DOHH2 (cell line): Measurements from ENCODE around the gene ARNT2.

ENCODE experiments used
- H3F3A ChIP-seq: fragments of 200-600 bp; sonication (generic), shearing (Covaris generic); 2 replicates; pipeline ENCODE4 v1.6.0; 2016; ENCODE audit warnings: antibody characterized with exemption, mild to moderate bottlenecking; ENCODE audit not compliant: control insufficient read depth, insufficient read depth
- H3K27ac ChIP-seq: fragments of 200-600 bp; sonication (generic); 2 replicates; pipeline ENCODE4 v1.5.1; 2014; ENCODE audit warnings: low read depth, mild to moderate bottlenecking, low read length, moderate library complexity
- H3K27me3 ChIP-seq: fragments of 200-600 bp; sonication (generic); 2 replicates; pipeline ENCODE4 v1.6.1; 2014; ENCODE audit warnings: mild to moderate bottlenecking, low read length, mixed read lengths; ENCODE audit not compliant: control insufficient read depth
- H3K36me3 ChIP-seq: fragments of 200-600 bp; sonication (generic); 2 replicates; pipeline ENCODE4 v1.6.1; 2014; ENCODE audit warnings: mild to moderate bottlenecking, low read length, moderate library complexity, mixed read lengths; ENCODE audit not compliant: control insufficient read depth
- H3K4me1 ChIP-seq: fragments of 200-600 bp; sonication (generic); 2 replicates; pipeline ENCODE4 v1.6.1; 2014; ENCODE audit warnings: mild to moderate bottlenecking, low read length, mixed read lengths; ENCODE audit not compliant: control insufficient read depth
- H3K4me2 ChIP-seq: fragments of 200-600 bp; sonication (generic); 2 replicates; pipeline ENCODE4 v1.6.0; 2014; ENCODE audit warnings: mild to moderate bottlenecking, low read length, moderate library complexity
- H3K4me3 ChIP-seq: fragments of 200-600 bp; sonication (generic); 2 replicates; pipeline ENCODE4 v1.5.1; 2014; ENCODE audit warnings: mild to moderate bottlenecking, low read length, mixed read lengths
- H3K79me2 ChIP-seq: fragments of 200-600 bp; sonication (generic); 2 replicates; pipeline ENCODE4 v1.6.1; 2014; ENCODE audit warnings: mild to moderate bottlenecking, low read length, mixed read lengths; ENCODE audit not compliant: control insufficient read depth
- H3K9me2 ChIP-seq: fragments of 200-600 bp; sonication (generic); replicated peaks from 2 replicates; pipeline ENCODE4 v1.6.1; 2014; ENCODE audit warnings: mild to moderate bottlenecking, low read length, mixed read lengths; ENCODE audit not compliant: control insufficient read depth
- H3K9me3 ChIP-seq: fragments of 200-600 bp; sonication (generic); 2 replicates; pipeline ENCODE4 v1.6.1; 2014; ENCODE audit warnings: antibody characterized with exemption, low read length, mixed read lengths; ENCODE audit not compliant: control insufficient read depth, insufficient read depth
- H4K20me1 ChIP-seq: fragments of 200-600 bp; sonication (generic); 2 replicates; pipeline ENCODE4 v1.6.0; 2014; ENCODE audit warnings: low read depth, mild to moderate bottlenecking, antibody characterized with exemption, low read length, moderate library complexity; ENCODE audit not compliant: control insufficient read depth, insufficient read depth
- EZH2phosphoT487 ChIP-seq: fragments of 200-600 bp; sonication (generic); IDR thresholded peaks from 2 replicates; pipeline ENCODE4 v1.6.1; 2017; ENCODE audit warnings: borderline replicate concordance, mild to moderate bottlenecking, antibody characterized with exemption, low read length, moderate library complexity, mixed read lengths
- TF ChIP-seq, protein P1 (sequence below): fragments of 200-600 bp; sonication (generic); IDR thresholded peaks from one replicate; pipeline ENCODE4 v1.5.1; 2014; ENCODE audit warnings: antibody characterized with exemption, mild to moderate bottlenecking, low read depth, low read length; ENCODE audit not compliant: poor library complexity, severe bottlenecking

Gene ARNT2

DNA sequence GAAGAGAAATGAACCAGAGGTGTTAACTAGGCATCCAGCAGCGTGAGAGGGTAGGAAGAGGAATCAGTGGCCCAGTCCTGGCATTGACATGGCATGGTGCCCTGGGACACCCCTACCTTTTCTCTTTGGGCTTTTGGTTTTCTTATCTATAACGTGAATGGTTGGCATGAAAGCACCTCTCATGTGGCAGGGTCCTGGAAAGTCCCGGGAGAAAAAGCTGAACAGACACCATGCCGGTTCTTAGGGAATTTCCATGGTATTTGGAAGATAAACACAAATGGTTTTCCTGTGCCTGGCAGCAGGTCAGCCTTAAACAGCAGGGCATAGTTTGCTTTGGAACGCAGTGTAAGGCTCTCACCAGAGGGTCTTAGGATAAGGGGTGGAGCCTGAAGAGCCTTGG lies 15.4 kb downstream of the ARNT2 start:
- H3K4me1 ChIP-seq, result no peaks in the 10 kb centered on the region
- 0 out of 2 replicates have a peak, but pooled peaks cover 3% of the 10 kb centered on the region for H3K27me3 ChIP-seq
- no peaks in the 10 kb centered on the region for H3K9me3 ChIP-seq
- H4K20me1 ChIP-seq, result no peaks in the 10 kb centered on the region
- no peaks in the 10 kb centered on the region for H3K9me2 ChIP-seq
- TF ChIP-seq, protein P1, sequence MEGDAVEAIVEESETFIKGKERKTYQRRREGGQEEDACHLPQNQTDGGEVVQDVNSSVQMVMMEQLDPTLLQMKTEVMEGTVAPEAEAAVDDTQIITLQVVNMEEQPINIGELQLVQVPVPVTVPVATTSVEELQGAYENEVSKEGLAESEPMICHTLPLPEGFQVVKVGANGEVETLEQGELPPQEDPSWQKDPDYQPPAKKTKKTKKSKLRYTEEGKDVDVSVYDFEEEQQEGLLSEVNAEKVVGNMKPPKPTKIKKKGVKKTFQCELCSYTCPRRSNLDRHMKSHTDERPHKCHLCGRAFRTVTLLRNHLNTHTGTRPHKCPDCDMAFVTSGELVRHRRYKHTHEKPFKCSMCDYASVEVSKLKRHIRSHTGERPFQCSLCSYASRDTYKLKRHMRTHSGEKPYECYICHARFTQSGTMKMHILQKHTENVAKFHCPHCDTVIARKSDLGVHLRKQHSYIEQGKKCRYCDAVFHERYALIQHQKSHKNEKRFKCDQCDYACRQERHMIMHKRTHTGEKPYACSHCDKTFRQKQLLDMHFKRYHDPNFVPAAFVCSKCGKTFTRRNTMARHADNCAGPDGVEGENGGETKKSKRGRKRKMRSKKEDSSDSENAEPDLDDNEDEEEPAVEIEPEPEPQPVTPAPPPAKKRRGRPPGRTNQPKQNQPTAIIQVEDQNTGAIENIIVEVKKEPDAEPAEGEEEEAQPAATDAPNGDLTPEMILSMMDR, result no peak
- no peak for TF ChIP-seq EZH2phosphoT487
- H3F3A ChIP-seq, result no peaks in the 10 kb centered on the region
- H3K27ac ChIP-seq, result no peak overlapping the region
- H3K36me3 ChIP-seq, result no peaks in the 10 kb centered on the region
- H3K79me2 ChIP-seq, result no peaks in the 10 kb centered on the region
- no peak overlapping the region for H3K4me3 ChIP-seq
- no peak overlapping the region for H3K4me2 ChIP-seq

DNA sequence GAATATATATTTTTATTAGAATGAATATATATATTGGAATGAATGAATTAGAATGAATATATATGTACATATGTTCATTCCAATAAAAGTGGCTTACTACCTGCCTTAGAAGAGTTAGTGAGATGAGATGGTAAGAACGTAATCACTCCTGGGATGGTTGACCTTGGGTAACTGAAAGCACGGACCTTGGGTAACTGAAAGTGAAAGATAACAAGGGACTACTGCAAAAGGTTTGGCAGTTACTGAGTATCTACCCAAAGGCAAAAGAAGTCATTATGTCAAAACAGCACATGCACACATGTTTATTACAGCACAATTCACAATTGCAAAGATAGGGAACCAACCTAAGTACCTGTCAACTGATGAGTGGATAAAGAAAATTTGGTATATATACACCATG lies 16.5 kb downstream of the ARNT2 start:
- no peaks in the 10 kb centered on the region for H3K9me2 ChIP-seq
- no peak overlapping the region for H3K27ac ChIP-seq
- TF ChIP-seq, protein P1, result no peak
- TF ChIP-seq EZH2phosphoT487, result no peak

DNA sequence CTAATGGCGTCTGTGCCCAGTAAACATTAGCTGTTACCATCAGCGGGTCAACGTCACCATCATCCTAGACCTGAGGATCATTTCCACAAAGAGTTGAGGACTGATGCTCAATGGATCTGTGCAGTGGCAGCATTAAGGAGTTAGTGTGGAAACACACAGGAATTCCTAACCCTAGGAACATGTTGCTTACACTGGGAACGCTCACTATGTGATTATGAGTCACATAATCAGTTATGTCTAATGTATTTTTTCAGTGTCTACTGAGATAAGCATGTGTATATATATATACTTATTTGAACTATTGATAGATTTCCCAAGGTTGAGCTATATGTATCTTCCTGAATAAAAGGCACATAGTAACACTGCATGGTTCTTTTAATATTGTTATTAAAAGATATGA lies 19.0 kb downstream of the ARNT2 start:
- Histone ChIP-seq H3K9me2 (no peaks in the 10 kb centered on the region), H3K79me2 (no peaks in the 10 kb centered on the region), H3K27ac (no peak overlapping the region), H3K9me3 (no peaks in the 10 kb centered on the region), H3K4me3 (no peak overlapping the region), H3F3A (no peaks in the 10 kb centered on the region), H3K36me3 (no peaks in the 10 kb centered on the region), H3K4me1 (no peaks in the 10 kb centered on the region), H3K27me3 (peaks cover 6% of the 10 kb centered on the region; the same call in 1 of the 2 replicates), H3K4me2 (no peak overlapping the region), H4K20me1 (no peaks in the 10 kb centered on the region)
- TF ChIP-seq EZH2phosphoT487, result no peak
- TF ChIP-seq, protein P1, result no peak

More for the DNA sequence above, 16.5 kb downstream of the ARNT2 start:
- Histone ChIP-seq H3K36me3 (no peaks in the 10 kb centered on the region), H3K27me3 (0 out of 2 replicates have a peak, but pooled peaks cover 3% of the 10 kb centered on the region), H3K4me2 (no peak overlapping the region), H3K4me1 (no peaks in the 10 kb centered on the region), H3K79me2 (no peaks in the 10 kb centered on the region), H3F3A (no peaks in the 10 kb centered on the region), H4K20me1 (no peaks in the 10 kb centered on the region), H3K4me3 (no peak overlapping the region), H3K9me3 (no peaks in the 10 kb centered on the region)
